NCI-H446 treated with DMSO at 0.1 percent for 48 hours (cell line): ENCODE data around the gene SOX8.

Experiments
- DNase-seq: peaks from one replicate; lab custom pipeline; 2025; lab: John Stamatoyannopoulos, UW

SOX8 gene

GRCh38 chr16:988471-989353, 7.1 kb downstream of the SOX8 start:
- no peak for DNase-seq

- no peak for DNase-seq
These were observed 7.8 kb downstream of the SOX8 start for GRCh38 chr16:989354-989814.

GRCh38 chr16:990516-991291, 9.1 kb downstream of the SOX8 start:
- no peak for DNase-seq

DNA sequence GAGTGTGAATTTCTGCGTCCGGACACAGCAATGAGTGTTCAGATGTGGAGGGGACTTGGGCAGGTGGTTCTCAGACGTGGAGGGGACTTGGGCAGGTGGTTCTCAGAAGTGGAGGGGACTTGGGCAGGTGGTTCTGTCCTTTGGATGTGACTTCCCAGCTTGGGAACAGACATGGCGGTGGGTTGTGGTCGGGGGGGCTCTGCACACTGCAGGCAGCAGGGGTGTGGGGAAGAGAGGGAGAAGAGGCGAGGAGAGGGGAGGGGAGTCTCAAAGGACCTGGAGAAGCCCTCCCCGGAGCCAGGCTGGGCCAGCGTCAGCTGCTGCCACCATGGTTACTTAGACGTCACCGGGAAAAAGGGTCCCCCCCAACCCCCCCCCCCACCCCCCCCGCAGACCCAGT, 9.8 kb downstream of the SOX8 start:
- DNase-seq, result no peak

GRCh38 chr16:991773-992172, 10.2 kb downstream of the SOX8 start:
- DNase-seq, result no peak

- DNase-seq, result no peak
These were observed 12.2 kb downstream of the SOX8 start for GRCh38 chr16:993731-994130.

GRCh38 chr16:995087-995486, 13.5 kb downstream of the SOX8 start:
- no peak for DNase-seq

DNA sequence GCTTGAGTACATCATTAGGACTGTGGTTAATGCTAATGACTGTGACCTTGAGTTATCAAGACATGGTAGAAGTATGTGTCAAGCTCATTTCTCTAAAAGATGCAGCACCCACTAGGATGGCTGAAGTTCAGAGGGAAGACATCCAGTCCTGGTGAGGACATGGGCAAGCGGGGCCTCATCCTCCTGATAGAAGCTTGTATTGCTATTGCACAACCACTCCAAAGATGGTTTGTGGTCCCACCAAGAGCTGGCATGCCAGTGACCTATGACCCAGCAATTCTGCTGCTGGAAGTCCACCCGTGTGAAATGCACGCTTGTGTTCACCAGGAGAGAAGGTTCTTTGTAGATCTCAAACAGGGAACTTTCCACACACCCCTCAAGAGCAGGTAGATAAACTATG, 14.2 kb downstream of the SOX8 start:
- DNase-seq, result no peak

DNA sequence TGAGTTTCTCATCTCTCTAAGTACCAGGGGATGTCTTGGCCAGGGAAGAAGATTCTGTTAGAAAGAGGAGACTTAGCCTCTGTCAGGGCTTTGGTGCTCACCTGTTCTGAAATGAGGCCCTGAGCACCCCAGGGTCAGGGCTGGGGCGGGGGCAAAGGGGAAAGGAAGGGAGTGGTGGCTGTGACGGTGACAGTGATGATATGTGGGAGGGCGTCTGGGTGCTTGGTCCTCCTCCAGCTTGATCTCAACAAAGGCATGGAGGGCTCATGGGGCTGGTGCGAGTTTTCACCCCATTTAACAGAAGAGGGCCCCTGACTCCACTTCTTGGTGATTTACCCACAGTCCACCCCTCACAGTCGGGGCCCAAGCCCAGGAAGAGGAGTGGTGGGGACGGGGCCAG, 15.1 kb downstream of the SOX8 start:
- no peak for DNase-seq

GRCh38 chr16:997440-998051, 16.0 kb downstream of the SOX8 start:
- no peak for DNase-seq

DNA sequence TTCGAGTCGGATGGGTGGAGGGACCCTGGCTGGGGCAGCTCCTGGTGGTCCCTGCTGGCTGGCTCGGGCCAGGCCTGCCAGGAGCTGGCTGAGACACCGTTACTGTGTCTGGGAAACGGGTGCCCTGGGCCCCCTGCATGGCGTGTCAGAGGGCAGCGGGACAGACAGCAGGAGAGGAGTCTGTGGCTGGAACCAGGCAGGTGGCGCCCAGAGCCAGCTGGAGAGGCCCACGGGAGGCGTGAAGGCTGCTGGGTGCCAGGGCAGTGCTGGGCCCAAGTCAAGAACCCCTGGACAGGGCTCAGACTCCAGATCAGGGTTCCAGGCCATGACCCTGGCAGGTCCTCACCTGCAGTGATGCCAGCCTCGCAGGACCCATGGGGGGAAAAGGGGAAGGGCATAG, 16.6 kb downstream of the SOX8 start:
- DNase-seq, result no peak

DNA sequence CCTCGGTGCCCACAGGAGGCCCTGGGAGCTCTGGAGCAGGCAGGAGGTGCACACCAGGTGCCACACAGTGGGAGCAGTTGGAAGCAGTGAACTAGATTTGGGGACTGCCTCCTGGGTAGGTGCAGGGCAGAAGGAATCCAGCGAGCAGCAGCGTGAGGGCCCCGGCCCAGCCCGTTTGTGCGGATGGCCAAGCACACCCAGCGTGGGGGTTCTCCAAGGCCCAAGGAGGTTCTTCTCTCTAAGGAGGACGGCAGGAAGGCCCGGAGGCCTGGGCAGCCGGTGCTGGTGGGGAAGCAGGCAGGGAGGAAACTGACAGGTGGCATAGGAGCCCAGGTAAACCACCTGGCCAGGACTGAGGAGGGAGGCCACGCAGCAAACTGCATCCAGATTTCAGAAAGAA, 17.0 kb downstream of the SOX8 start:
- DNase-seq, result no peak

DNA sequence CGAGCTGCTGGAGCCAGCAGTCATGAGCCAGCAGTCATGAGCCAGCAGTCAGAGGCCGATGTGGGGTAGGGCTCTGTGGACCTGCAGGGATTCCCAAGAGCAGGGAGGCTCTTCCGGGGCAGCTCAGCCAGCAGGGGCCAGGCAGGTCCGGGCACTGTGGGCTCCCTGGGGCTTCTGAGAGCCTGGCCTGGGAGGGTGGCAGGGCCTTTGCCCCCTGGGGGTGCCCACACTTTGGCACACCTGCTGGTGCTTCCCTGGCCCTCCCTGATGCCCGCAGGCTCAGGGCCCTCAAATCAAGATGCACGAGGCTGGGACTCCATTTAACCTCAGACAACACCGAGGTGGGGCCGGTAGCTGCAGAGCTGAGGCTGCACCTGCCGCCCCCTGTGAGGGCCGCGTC, 18.1 kb downstream of the SOX8 start:
- DNase-seq, result no peak

- no peak for DNase-seq
These were observed 19.0 kb downstream of the SOX8 start for GRCh38 chr16:1000608-1001007.

DNA sequence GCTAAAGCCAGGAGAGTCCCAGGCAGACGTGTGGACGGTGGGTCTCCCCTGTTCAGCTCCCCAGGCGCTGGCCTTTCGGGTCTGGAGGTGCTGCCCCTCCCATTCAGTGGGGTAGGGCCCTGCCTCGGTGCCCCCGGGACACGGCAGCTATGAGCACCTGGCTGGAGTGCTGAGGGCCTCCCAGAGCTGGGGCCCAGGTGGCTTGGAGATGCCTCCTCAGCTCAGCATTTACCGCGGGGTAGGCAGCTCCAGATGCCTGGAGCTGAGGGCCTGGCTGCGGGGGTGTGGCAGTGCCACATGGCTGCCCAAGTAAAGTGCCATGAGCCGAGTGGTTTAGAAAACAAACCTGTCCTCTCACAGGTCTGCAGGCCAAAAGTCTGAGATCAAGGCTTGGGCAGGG, 19.5 kb downstream of the SOX8 start:
- no peak for DNase-seq

DNA sequence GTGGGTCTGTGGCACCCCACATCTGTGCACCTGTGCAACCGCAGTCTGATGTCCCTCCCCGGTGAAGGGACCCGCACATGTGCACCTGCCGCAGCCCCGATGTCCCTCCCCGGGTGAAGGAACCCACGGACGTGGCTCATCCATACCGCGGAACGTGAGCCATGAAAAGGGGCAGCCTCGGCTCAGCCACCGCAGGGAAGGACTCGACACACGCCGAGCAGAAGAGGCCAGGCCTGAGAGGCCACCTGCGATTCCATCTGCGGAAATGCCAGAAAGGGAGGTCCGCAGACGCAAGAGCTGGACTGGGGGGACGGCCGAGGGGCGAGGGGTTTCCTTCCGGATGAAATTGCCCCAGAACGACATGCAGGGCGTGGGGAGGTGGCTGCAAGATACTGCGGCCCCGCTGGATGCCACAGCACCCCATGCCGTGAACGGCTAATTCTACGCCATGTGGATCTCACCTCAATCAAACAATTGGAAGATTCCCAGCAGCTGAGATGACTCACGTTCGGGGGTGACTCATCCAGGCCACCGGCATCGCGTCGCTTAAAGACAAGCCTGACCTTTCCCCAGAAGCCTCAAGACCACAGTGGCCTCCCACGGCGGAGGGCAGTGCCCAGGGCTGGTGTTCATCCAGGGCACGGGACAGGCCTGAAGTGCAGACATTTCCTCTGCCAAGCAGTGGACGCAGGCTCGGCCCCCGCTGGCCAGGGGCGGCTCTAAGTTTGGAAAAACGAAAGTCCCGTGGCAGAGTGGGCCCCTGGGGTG, 21.0 kb downstream of the SOX8 start:
- no peak for DNase-seq

DNA sequence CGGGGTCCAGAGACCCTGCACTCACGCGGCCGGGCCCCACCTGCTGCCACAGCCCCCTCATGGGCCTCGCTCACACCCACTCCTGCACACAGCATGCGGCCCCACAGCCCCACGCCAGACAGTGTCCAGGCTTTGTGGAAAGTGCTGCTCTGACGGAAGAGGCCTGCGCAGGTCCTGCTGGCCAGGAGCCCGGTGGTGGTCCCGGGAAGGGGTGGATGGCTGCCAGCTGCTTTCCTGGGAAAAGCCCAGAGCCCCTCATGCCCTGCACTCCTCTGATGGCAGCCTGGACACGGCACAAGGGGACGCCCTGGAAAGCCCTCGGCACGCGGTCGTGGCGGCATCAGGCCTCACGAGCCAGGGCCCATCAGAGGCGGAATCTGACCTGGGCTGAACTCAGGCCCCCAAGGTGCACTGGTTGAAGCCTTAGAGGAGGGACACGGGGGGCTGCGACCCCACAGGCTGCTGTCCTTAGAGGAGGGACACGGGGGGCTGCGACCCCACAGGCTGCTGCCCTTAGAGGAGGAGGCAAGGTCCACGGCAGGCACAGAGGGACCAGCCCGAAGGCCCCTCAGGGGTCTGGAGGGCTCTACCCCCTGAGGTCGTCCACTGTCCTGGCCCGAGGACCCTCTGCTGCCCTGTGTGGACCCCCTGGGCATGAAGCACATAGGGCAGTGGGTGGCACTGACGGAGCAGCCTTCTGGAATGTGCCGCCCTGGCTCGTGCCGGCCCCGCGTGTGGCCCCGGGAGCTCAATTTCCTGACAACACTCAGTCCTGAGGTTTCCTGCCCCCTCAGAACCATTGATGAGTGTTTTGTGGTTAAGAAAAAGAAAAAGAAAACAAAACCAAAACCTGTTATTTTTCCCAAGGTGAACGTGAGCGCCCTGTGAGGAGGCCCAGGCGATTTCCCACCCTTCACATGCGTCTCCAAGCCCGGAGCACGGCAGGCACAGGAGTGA, 22.1 kb downstream of the SOX8 start:
- no peak for DNase-seq

DNA sequence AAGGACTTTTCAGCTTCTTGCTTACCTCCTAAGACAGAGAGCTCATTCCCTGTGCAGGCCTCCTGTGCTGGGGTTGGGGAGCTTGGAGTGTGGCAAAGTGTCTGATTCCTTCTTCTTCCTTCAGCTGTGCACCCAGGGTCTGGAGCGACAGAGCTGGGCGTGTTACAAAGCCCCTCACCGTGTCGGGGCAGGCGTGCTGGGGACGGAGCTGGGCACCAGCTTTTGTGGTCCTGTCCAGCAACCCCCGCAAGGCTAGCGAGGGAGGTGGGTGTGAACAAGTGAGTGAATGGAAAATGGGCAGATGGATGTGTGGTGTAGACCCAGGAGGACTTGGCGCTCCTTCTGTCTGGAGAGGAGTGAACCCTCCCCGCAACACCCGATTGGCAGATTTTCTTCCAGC, 23.7 kb downstream of the SOX8 start:
- no peak for DNase-seq

DNA sequence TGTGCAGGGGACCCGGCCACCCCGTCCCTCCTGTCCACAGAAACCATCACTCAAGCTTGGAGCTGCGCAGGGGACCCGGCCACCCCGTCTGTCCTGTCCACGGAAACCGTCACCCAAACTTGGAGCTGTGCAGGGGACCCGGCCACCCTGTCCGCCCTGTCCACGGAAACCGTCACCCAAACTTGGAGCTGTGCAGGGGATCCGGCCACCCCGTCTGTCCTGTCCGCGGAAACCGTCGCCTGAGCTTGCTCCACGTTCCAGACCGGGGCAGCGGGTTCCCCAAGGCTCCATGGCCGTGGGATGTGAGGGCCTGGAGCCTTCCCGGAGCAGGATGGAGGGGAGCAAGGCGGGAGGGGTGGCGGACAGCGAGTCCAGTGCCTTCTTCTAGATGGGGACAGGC, 25.2 kb downstream of the SOX8 start:
- DNase-seq, result no peak

DNA sequence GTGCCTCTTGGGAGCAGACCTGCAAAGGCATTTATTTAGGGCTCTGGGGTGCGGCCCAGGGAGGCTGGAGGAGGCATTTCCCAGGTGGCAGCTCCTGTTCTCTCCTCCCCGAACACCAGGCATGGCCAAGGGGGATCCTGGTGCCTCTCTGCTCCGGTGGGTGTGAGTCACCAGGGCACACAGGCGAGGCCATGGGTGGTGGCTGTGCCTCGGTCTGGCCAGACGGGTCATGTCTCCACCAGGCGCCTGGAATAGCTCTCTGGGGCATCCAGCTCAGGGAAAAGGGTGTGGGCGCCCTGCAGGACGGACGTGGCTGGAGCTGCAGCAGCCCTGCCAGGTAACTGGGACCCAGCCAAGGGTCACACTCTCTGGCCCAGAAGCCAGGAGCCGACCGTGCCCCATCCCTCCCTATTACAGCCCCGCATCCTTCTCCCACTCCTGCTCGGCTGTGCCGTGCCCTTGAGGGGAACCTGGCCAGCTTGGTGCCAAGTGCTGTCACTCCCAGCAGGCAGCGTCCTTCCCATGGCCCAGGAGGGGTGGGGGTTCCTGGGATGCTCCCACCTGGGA, 25.8 kb downstream of the SOX8 start:
- no peak for DNase-seq

- no peak for DNase-seq
These were observed 26.5 kb downstream of the SOX8 start for GRCh38 chr16:1008085-1008484.
